ENCODE data around the gene NKAIN1. TPM values are rescaled to one million over a fixed set of nuclear protein-coding genes. Genes with fewer than 3 reads are reported as not detected.

NKAIN1 gene
- total RNA-seq, 1 donor from 2014 or later = 0.14 TPM

- ATAC-seq (no peak), DNase-seq (ENCODE audit: missing footprints) (peak; percentile 53)
- intact Hi-C loops (cut with DNase I) = no loop called here
These were observed 1.1 kb downstream of the NKAIN1 start for GRCh38 chr1:31238612-31238985.

- intact Hi-C loops (cut with DNase I) = no loop called here
- DNase-seq (ENCODE audit: missing footprints) (no peak), ATAC-seq (no peak)
These were observed 4.8 kb downstream of the NKAIN1 start for GRCh38 chr1:31234870-31235269.

- no peak for ATAC-seq
- intact Hi-C loops (cut with DNase I) = no loop called here
- no peak for DNase-seq (ENCODE audit: missing footprints)
These were observed 5.5 kb downstream of the NKAIN1 start for GRCh38 chr1:31234123-31234708.

GRCh38 chr1:31232689-31233088 lies 7.0 kb downstream of the NKAIN1 start:
- no peak for DNase-seq (ENCODE audit: missing footprints)
- intact Hi-C loops (cut with DNase I) = no loop called here
- no peak for ATAC-seq

- ATAC-seq = no peak
- intact Hi-C loops (cut with DNase I) = no loop called here
- DNase-seq (ENCODE audit: missing footprints) = no peak
These were observed 7.9 kb downstream of the NKAIN1 start for GRCh38 chr1:31231802-31232201.

- ATAC-seq (no peak), DNase-seq (ENCODE audit: missing footprints) (no peak)
- intact Hi-C loops (cut with DNase I) = no loop called here
These were observed 9.3 kb downstream of the NKAIN1 start for GRCh38 chr1:31230378-31230777.

- no peak for ATAC-seq
- intact Hi-C loops (cut with DNase I) = no loop called here
These were observed 10.7 kb downstream of the NKAIN1 start for GRCh38 chr1:31228986-31229385.

GRCh38 chr1:31227891-31228568 lies 11.7 kb downstream of the NKAIN1 start:
- intact Hi-C loops (cut with DNase I) = no loop called here
- DNase-seq (ENCODE audit: missing footprints) (no peak), ATAC-seq (no peak)

More at GRCh38 chr1:31228986-31229385, 10.7 kb downstream of the NKAIN1 start:
- DNase-seq (ENCODE audit: missing footprints) = no peak

GRCh38 chr1:31224068-31224467 lies 15.6 kb downstream of the NKAIN1 start:
- DNase-seq (ENCODE audit: missing footprints) = no peak
- intact Hi-C loops (cut with DNase I) = no loop called here
- no peak for ATAC-seq

- DNase-seq (ENCODE audit: missing footprints) (no peak), ATAC-seq (no peak)
- intact Hi-C loops (cut with DNase I) = no loop called here
These were observed 17.5 kb downstream of the NKAIN1 start for GRCh38 chr1:31222176-31222575.

GRCh38 chr1:31221072-31221471 lies 18.6 kb downstream of the NKAIN1 start:
- DNase-seq (ENCODE audit: missing footprints) = no peak
- no peak for ATAC-seq
- intact Hi-C loops (cut with DNase I) = no loop called here

- ATAC-seq (no peak), DNase-seq (ENCODE audit: missing footprints) (no peak)
- intact Hi-C loops (cut with DNase I) = no loop called here
These were observed 20.2 kb downstream of the NKAIN1 start for GRCh38 chr1:31219489-31219888.

GRCh38 chr1:31218705-31219104 lies 21.0 kb downstream of the NKAIN1 start:
- ATAC-seq = no peak
- DNase-seq (ENCODE audit: missing footprints) = no peak
- intact Hi-C loops (cut with DNase I) = no loop called here

GRCh38 chr1:31216016-31216415 lies 23.7 kb downstream of the NKAIN1 start:
- peak; percentile 72 for ATAC-seq

GRCh38 chr1:31215065-31215570 lies 24.6 kb downstream of the NKAIN1 start:
- no peak for ATAC-seq
- intact Hi-C loops (cut with DNase I) = no loop called here

More at GRCh38 chr1:31216016-31216415, 23.7 kb downstream of the NKAIN1 start:
- no peak for DNase-seq (ENCODE audit: missing footprints)
- intact Hi-C loops (cut with DNase I) = no loop called here

GRCh38 chr1:31214316-31215064 lies 25.2 kb downstream of the NKAIN1 start:
- intact Hi-C loops (cut with DNase I) = no loop called here
- ATAC-seq = no peak
- DNase-seq (ENCODE audit: missing footprints) = no peak

More at GRCh38 chr1:31215065-31215570, 24.6 kb downstream of the NKAIN1 start:
- no peak for DNase-seq (ENCODE audit: missing footprints)

- intact Hi-C loops (cut with DNase I) = no loop called here
- ATAC-seq (no peak), DNase-seq (ENCODE audit: missing footprints) (no peak)
These were observed 31.2 kb downstream of the NKAIN1 start for GRCh38 chr1:31208361-31208945.

- DNase-seq (ENCODE audit: missing footprints) (no peak), ATAC-seq (no peak)
- intact Hi-C loops (cut with DNase I) = no loop called here
These were observed 32.1 kb downstream of the NKAIN1 start for GRCh38 chr1:31207569-31207968.

- DNase-seq (ENCODE audit: missing footprints) = no peak
- intact Hi-C loops (cut with DNase I) = no loop called here
These were observed 32.6 kb downstream of the NKAIN1 start for GRCh38 chr1:31207046-31207445.

More at GRCh38 chr1:31207046-31207445, 32.6 kb downstream of the NKAIN1 start:
- ATAC-seq = no peak
